ENCODE results near the gene KDM6B.

- TF ChIP-seq TEAD4 (IDR thresholded peaks at IDR 0.05) (no peak), EP300 (IDR thresholded peaks at IDR 0.05; ENCODE audit: borderline replicate concordance) (no peak), MAX (IDR thresholded peaks at IDR 0.05) (no peak), REST (IDR thresholded peaks at IDR 0.05; ENCODE audit: low read depth) (no peak), FOXM1 (IDR thresholded peaks at IDR 0.05; ENCODE audit: borderline replicate concordance, low read depth) (no peak), NFIC (IDR thresholded peaks at IDR 0.05) (no peak)
Measured at GRCh38 chr17:7831233-7831632, 2.8 kb upstream of the KDM6B start.

All from Ishikawa (cell line).